ENCODE data around the gene ASXL2. TPM values are rescaled to one million over a fixed set of nuclear protein-coding genes. Genes with fewer than 3 reads are reported as not detected.
"Not testable (repeated sequence)": the region's sequence is repeated elsewhere in the genome, so short reads cannot be mapped to it uniquely, and the experiment has no call there.

ASXL2 gene
- total RNA-seq, 1 donor from 2014 or later, result 38.4 TPM

GRCh38 chr2:25920336-25920735 lies 42.0 kb upstream of the ASXL2 start:
- DNase-seq (no peak), ATAC-seq (ENCODE audit: low read depth) (no peak)
- ChIA-PET POLR2A (no interaction called here), CTCF (no interaction called here)
- no peak for TF ChIP-seq CTCF (IDR thresholded peaks at IDR 0.05)
- intact Hi-C loops (cut with micrococcal nuclease), result no loop called here
- no peaks in the 10 kb centered on the region for H3K36me3 Mint-ChIP-seq (ENCODE audit: low read depth)
- H3K27ac Mint-ChIP-seq, result no peak overlapping the region
- no peak overlapping the region for H3K4me3 Mint-ChIP-seq
- no peaks in the 10 kb centered on the region for H3K9me3 Mint-ChIP-seq
- peaks cover 4% of the 10 kb centered on the region for H3K27me3 Mint-ChIP-seq
- H3K4me1 Mint-ChIP-seq, result peaks cover 7% of the 10 kb centered on the region

- POLR2A ChIA-PET, result no interaction called here
- intact Hi-C loops (cut with micrococcal nuclease), result no loop called here
These were observed 39.5 kb upstream of the ASXL2 start for GRCh38 chr2:25917832-25918231.

GRCh38 chr2:25917411-25917810 lies 39.1 kb upstream of the ASXL2 start:
- ATAC-seq (ENCODE audit: low read depth); H3K36me3 Mint-ChIP-seq (ENCODE audit: low read depth); H3K4me3 Mint-ChIP-seq; intact Hi-C loops (cut with micrococcal nuclease); POLR2A ChIA-PET; H3K9me3 Mint-ChIP-seq; H3K27me3 Mint-ChIP-seq; H3K4me1 Mint-ChIP-seq; DNase-seq; H3K27ac Mint-ChIP-seq; CTCF ChIA-PET: not testable (repeated sequence)

More at GRCh38 chr2:25917832-25918231, 39.5 kb upstream of the ASXL2 start:
- no peak overlapping the region for H3K4me3 Mint-ChIP-seq
- H3K9me3 Mint-ChIP-seq, result no peaks in the 10 kb centered on the region
- CTCF ChIA-PET, result no interaction called here
- TF ChIP-seq CTCF (IDR thresholded peaks at IDR 0.05), result no peak
- no peak overlapping the region for H3K27ac Mint-ChIP-seq
- peaks cover 4% of the 10 kb centered on the region for H3K27me3 Mint-ChIP-seq
- DNase-seq, result no peak
- no peaks in the 10 kb centered on the region for H3K36me3 Mint-ChIP-seq (ENCODE audit: low read depth)
- ATAC-seq (ENCODE audit: low read depth), result no peak
- H3K4me1 Mint-ChIP-seq, result peaks cover 7% of the 10 kb centered on the region

- H3K4me3 Mint-ChIP-seq, result peak overlapping the region; percentile 56
- ATAC-seq (ENCODE audit: low read depth); H3K36me3 Mint-ChIP-seq (ENCODE audit: low read depth); H3K27me3 Mint-ChIP-seq; H3K27ac Mint-ChIP-seq; H3K9me3 Mint-ChIP-seq; intact Hi-C loops (cut with micrococcal nuclease); DNase-seq; CTCF ChIA-PET; H3K4me1 Mint-ChIP-seq: not testable (repeated sequence)
- POLR2A ChIA-PET, result interaction anchor here (1.1 kb wide), 1 partner anchor 38 kb away, joined by 3 read pairs; the partner anchor contains the start of gene ASXL2
These were observed 37.9 kb upstream of the ASXL2 start for GRCh38 chr2:25915944-25916772.

- POLR2A ChIA-PET, result interaction anchor here (1.1 kb wide), 1 partner anchor 37 kb away, joined by 3 read pairs; the partner anchor contains the start of gene ASXL2
- not testable (repeated sequence) for H3K27me3 Mint-ChIP-seq
These were observed 37.1 kb upstream of the ASXL2 start for GRCh38 chr2:25915411-25915810.

GRCh38 chr2:25913696-25913973 lies 35.3 kb upstream of the ASXL2 start:
- POLR2A ChIA-PET; H3K36me3 Mint-ChIP-seq (ENCODE audit: low read depth); H3K9me3 Mint-ChIP-seq; H3K4me1 Mint-ChIP-seq; DNase-seq; H3K27ac Mint-ChIP-seq; intact Hi-C loops (cut with micrococcal nuclease); CTCF ChIA-PET; H3K27me3 Mint-ChIP-seq; ATAC-seq (ENCODE audit: low read depth); H3K4me3 Mint-ChIP-seq: not testable (repeated sequence)

More at GRCh38 chr2:25915411-25915810, 37.1 kb upstream of the ASXL2 start:
- H3K4me1 Mint-ChIP-seq; H3K4me3 Mint-ChIP-seq; DNase-seq; H3K9me3 Mint-ChIP-seq; H3K27ac Mint-ChIP-seq; intact Hi-C loops (cut with micrococcal nuclease); H3K36me3 Mint-ChIP-seq (ENCODE audit: low read depth); ATAC-seq (ENCODE audit: low read depth); CTCF ChIA-PET: not testable (repeated sequence)

GRCh38 chr2:25912851-25913695 lies 34.8 kb upstream of the ASXL2 start:
- Mint-ChIP-seq H3K9me3 (no peaks in the 10 kb centered on the region), H3K36me3 (ENCODE audit: low read depth) (no peaks in the 10 kb centered on the region), H3K27me3 (peaks cover 4% of the 10 kb centered on the region), H3K4me3 (no peak overlapping the region), H3K27ac (no peak overlapping the region), H3K4me1 (peaks cover 7% of the 10 kb centered on the region)
- no peak for ATAC-seq (ENCODE audit: low read depth)
- DNase-seq, result no peak
- ChIA-PET POLR2A (no interaction called here), CTCF (no interaction called here)
- intact Hi-C loops (cut with micrococcal nuclease), result no loop called here
- no peak for TF ChIP-seq CTCF (IDR thresholded peaks at IDR 0.05)

- POLR2A ChIA-PET; intact Hi-C loops (cut with micrococcal nuclease); CTCF ChIA-PET: not testable (repeated sequence)
These were observed 31.3 kb upstream of the ASXL2 start for GRCh38 chr2:25909574-25909973.

More at GRCh38 chr2:25909574-25909973, 31.3 kb upstream of the ASXL2 start:
- not testable (repeated sequence) for DNase-seq; H3K27me3 Mint-ChIP-seq; ATAC-seq (ENCODE audit: low read depth); H3K9me3 Mint-ChIP-seq; H3K4me1 Mint-ChIP-seq; H3K36me3 Mint-ChIP-seq (ENCODE audit: low read depth); H3K27ac Mint-ChIP-seq; H3K4me3 Mint-ChIP-seq

All from activated B cell treated with CpG ODN at 0.5 μM for 24 hours (primary cell).